ENCODE results near the gene DZIP1L. TPM values are rescaled to one million over a fixed set of nuclear protein-coding genes. Genes with fewer than 3 reads are reported as not detected.
"Not testable (repeated sequence)": the region's sequence is repeated elsewhere in the genome, so short reads cannot be mapped to it uniquely, and the experiment has no call there.

The DZIP1L gene
- total RNA-seq, 4 donors from 2014 or later, result 10.3 to 15.8 (median 12.6) TPM

- intact Hi-C loops (cut with DNase I), result no loop called here
- Histone ChIP-seq H3K36me3 (peaks cover 16 to 71% (median 42%) of the 10 kb centered on the region in 4 donors), H3K27me3 (no peaks in the 10 kb centered on the region)
Observed at GRCh38 chr3:138093721-138094120, 21.7 kb downstream of the DZIP1L start.

GRCh38 chr3:138092023-138092422, 23.4 kb downstream of the DZIP1L start:
- DNase-seq (ENCODE audit: extremely low spot score), result no peak
- H3K9me3 ChIP-seq, result no peaks in the 10 kb centered on the region
- H3K27ac ChIP-seq (replicated peaks in 1 of 4), result no peak overlapping the region
- no peak overlapping the region for H3K4me3 ChIP-seq
- no peak for TF ChIP-seq CTCF (IDR thresholded peaks at IDR 0.05)
- TF ChIP-seq EP300 (IDR thresholded peaks at IDR 0.05), result no peak
- TF ChIP-seq POLR2A (IDR thresholded peaks at IDR 0.05; ENCODE audit: low read depth), result no peak
- no peak for TF ChIP-seq POLR2AphosphoS5 (IDR thresholded peaks at IDR 0.05)
- H3K36me3 ChIP-seq, result peaks cover 19 to 75% (median 51%) of the 10 kb centered on the region in 4 donors
- 99% methylated on average over 2 of the region's 2 CpGs for WGBS
- intact Hi-C loops (cut with DNase I), result no loop called here
- no peaks in the 10 kb centered on the region for H3K4me1 ChIP-seq
- no peaks in the 10 kb centered on the region for H3K27me3 ChIP-seq

More at GRCh38 chr3:138093721-138094120, 21.7 kb downstream of the DZIP1L start:
- Histone ChIP-seq H3K27ac (replicated peaks in 1 of 4) (no peak overlapping the region), H3K4me1 (no peaks in the 10 kb centered on the region), H3K9me3 (no peaks in the 10 kb centered on the region), H3K4me3 (no peak overlapping the region)
- DNase-seq (ENCODE audit: extremely low spot score), result no peak
- no peak for TF ChIP-seq POLR2A (IDR thresholded peaks at IDR 0.05; ENCODE audit: low read depth)
- TF ChIP-seq EP300 (IDR thresholded peaks at IDR 0.05), result no peak
- TF ChIP-seq CTCF (IDR thresholded peaks at IDR 0.05), result no peak
- TF ChIP-seq POLR2AphosphoS5 (IDR thresholded peaks at IDR 0.05), result no peak
- 99% methylated on average over 2 of the region's 2 CpGs for WGBS

- no peak for DNase-seq (ENCODE audit: extremely low spot score)
- Histone ChIP-seq H3K27me3 (no peaks in the 10 kb centered on the region), H3K27ac (replicated peaks in 1 of 4) (no peak overlapping the region), H3K4me1 (no peaks in the 10 kb centered on the region), H3K36me3 (peaks cover 11 to 74% (median 53%) of the 10 kb centered on the region in 4 donors), H3K9me3 (no peaks in the 10 kb centered on the region), H3K4me3 (no peak overlapping the region)
- WGBS, result 92% methylated on average over 3 of the region's 3 CpGs
- intact Hi-C loops (cut with DNase I), result no loop called here
- TF ChIP-seq POLR2AphosphoS5 (IDR thresholded peaks at IDR 0.05) (no peak), CTCF (IDR thresholded peaks at IDR 0.05) (no peak), EP300 (IDR thresholded peaks at IDR 0.05) (no peak), POLR2A (IDR thresholded peaks at IDR 0.05; ENCODE audit: low read depth) (no peak)
Observed at GRCh38 chr3:138089091-138089490, 26.3 kb downstream of the DZIP1L start.

- H3K27me3 ChIP-seq; H3K9me3 ChIP-seq; intact Hi-C loops (cut with DNase I); H3K4me3 ChIP-seq; H3K27ac ChIP-seq (replicated peaks in 1 of 4); DNase-seq (ENCODE audit: extremely low spot score): not testable (repeated sequence)
- WGBS, result 100% methylated on average over 1 of the region's 3 CpGs
- H3K4me1 ChIP-seq, result peaks cover 0 to 16% (median 3%) of the 10 kb centered on the region in 4 donors
- peaks cover 16 to 77% (median 58%) of the 10 kb centered on the region in 4 donors for H3K36me3 ChIP-seq
Observed at GRCh38 chr3:138085745-138086144, 29.7 kb downstream of the DZIP1L start.

GRCh38 chr3:138084196-138084595, 31.2 kb downstream of the DZIP1L start:
- H3K27me3 ChIP-seq, result no peaks in the 10 kb centered on the region
- H3K27ac ChIP-seq (replicated peaks in 1 of 4), result no peak overlapping the region
- DNase-seq (ENCODE audit: extremely low spot score), result no peak
- H3K9me3 ChIP-seq, result no peaks in the 10 kb centered on the region
- H3K4me1 ChIP-seq, result peaks cover 0 to 16% (median 3%) of the 10 kb centered on the region in 4 donors
- TF ChIP-seq CTCF (IDR thresholded peaks at IDR 0.05), result no peak
- H3K36me3 ChIP-seq, result peaks cover 22 to 87% (median 70%) of the 10 kb centered on the region in 4 donors
- intact Hi-C loops (cut with DNase I), result no loop called here
- H3K4me3 ChIP-seq, result no peak overlapping the region
